AG09319 (cell line): ENCODE data around the gene HOXD12.

Source experiments
- DNase-seq: peaks from one replicate; pipeline ENCODE4 v3.0.0-alpha.2; 2010; ENCODE audit warnings: low read depth; ENCODE audit errors: extremely low read depth
- TF ChIP-seq, protein P1 (sequence below): IDR thresholded peaks from 2 replicates; pipeline ENCODE4 v1.5.1; 2011; ENCODE audit warnings: low read depth, mild to moderate bottlenecking, inconsistent platforms, low read length, moderate library complexity

The HOXD12 gene

DNA sequence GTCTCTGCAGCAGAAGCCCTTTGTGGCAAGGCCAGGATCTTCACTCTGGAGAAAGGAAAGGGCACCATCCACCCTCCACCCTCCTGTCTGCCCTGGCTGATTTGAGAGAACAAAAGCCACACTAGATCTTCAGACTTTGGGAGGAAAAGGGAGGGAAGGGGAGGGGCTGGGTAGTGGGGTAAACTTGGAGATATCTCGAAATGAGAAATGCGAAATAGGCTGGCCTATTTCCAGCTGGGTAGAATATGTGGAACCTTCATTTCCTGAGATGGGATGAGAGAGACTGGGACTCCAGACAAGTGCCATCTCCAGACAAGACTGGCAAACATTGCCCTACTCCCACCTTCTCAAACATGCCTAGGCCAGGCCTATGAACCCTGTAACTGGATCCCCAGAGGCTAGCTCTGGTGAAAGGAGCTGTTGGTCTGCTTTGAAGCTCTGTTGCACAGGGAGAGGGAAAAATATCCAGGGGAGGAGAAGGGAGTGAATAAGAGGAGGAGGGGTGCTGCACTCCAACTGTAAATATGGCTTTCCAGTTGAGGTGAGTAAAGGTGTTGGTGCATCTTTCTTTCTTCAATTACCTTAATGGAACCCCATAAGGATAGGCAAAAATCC, 1.7 kb downstream of the HOXD12 start:
- DNase-seq = no peak
- TF ChIP-seq, protein P1, sequence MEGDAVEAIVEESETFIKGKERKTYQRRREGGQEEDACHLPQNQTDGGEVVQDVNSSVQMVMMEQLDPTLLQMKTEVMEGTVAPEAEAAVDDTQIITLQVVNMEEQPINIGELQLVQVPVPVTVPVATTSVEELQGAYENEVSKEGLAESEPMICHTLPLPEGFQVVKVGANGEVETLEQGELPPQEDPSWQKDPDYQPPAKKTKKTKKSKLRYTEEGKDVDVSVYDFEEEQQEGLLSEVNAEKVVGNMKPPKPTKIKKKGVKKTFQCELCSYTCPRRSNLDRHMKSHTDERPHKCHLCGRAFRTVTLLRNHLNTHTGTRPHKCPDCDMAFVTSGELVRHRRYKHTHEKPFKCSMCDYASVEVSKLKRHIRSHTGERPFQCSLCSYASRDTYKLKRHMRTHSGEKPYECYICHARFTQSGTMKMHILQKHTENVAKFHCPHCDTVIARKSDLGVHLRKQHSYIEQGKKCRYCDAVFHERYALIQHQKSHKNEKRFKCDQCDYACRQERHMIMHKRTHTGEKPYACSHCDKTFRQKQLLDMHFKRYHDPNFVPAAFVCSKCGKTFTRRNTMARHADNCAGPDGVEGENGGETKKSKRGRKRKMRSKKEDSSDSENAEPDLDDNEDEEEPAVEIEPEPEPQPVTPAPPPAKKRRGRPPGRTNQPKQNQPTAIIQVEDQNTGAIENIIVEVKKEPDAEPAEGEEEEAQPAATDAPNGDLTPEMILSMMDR = no peak

DNA sequence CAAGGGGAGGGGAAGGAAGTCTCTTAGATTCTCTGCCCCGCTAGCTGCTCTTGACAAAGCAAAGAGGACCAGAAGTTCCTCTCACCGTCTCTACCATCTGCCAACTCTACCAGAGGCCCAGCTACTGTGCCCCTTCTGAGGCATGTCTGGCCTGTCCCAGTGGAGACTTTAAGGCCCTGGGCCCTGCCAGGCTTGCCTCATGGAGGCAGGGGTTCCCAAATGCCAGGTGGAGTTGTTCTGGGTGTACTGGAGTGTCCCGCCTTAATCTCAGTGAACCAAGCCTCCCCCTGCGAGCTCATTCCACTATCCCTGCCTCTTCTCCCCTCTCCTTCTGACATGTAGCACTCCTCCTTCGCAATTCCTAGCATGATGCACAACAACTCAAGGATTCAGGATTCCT, 2.2 kb downstream of the HOXD12 start:
- TF ChIP-seq, protein P1 = no peak
- no peak for DNase-seq

DNA sequence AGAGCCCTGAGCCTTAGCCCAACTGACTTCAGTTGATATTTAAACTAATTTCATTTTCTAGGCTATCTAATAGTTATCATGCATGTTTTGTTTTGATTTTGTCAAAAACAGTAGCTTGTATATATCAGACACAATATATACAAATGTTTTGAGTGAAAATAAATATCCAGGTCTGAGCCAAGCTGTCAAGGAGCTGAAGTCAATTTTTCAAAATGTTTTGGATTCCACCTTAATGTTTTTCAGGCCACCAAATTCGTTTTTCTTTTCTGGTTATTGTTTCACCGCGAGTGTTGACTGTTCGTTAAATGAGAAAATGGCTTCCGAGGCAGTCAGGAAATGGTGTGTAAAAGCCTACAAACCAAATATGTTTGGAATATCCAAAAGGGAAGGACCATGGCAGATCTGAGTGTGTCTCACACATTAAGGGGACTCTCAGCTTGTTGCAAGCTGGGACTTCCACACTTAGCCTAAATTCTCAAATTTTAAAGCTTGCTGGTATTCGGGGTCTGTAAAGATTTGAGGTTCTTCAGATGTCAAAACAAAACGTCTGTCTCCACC, 2.8 kb downstream of the HOXD12 start:
- TF ChIP-seq, protein P1 = no peak

DNA sequence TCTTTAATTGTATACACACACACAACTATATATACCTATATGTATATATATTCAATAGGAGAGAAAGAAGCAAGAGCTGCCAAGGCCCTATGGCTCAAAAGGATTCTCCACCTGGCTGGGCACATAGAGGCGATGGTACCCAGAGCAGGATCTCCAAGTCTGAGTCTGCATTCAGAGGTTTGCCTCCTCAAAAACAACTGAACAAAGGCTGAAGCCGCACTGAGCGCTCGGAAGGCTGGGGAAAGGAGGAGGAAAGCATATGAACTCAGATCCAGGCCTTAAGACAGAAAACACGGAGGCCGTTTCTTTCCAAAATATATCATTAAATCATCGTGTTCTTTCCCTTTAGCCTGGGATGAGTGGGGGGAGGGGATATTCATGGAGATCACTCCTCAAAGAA, 3.6 kb downstream of the HOXD12 start:
- no peak for DNase-seq
- TF ChIP-seq, protein P1 = no peak

More for the DNA sequence above, 2.8 kb downstream of the HOXD12 start:
- no peak for DNase-seq

DNA sequence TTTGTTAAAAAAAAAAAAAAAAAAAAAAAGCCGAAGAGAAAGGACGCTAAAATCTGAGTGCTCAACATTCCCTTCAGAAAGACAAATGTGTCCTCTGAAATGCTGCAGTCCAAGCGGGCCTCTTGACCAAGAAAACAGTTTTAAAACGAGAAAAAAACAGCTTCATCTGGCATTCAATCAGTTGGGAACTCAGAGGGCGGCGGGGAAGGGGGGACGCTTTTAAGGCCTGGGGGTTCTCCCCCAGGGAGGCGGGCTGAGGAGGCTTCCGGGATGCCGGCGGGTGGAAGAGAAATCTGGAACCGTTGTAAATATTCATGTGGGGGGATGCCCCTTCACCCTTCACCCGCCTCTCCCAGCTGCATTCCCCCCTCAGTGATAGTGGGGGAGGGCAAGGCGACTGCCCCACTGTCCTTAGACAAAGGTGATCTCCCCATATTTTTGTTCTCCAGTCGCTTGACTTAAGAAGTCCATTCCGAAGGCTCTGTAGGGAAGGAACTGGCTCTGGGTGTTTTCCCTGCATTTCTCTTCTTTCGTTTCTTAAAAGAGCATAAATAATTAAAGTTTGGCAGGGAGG, 4.2 kb downstream of the HOXD12 start:
- DNase-seq = no peak
- TF ChIP-seq, protein P1 = no peak

DNA sequence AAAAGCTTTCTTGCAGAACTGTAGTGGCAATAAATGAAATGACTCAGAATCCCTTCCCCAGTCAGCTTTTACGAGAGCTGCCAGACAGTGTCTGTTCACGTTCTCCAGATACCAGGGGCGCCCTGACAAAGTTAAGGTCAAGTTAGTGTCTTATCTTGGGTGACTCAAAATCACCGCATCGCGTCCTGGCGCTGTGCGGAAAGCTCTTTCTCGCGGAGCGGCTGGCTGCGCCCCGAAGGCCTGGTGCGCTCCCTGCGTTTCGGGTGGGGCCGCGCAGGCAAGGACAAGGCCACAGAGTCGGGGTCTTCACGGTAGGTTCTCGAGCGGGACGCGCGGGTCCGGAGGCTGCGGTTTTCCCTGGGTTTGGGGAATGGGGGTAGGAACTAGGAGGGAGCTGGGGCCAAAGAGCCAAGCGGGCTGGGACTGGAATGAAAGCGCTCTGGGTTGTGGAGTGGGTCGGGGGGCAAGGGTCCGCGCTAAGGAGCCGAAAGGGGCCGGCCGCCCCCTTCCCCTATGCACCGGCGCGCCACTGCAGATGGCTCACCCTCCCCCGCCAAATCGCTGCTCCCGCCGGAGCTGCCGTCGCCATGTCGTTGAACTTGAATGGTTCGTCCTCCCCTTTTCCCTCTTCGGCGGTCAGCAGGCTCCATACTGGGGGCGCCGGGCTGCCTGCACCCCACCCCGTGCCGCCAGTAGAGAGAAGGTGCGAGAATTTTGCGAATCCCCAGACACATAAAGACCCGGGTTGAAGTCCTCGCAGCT, 4.9 kb downstream of the HOXD12 start:
- DNase-seq = no peak
- TF ChIP-seq, protein P1 = no peak
